Omental fat pad (tissue), 4 donors: ENCODE data around the gene RXRB. TPM values are rescaled to one million over a fixed set of nuclear protein-coding genes. Genes with fewer than 3 reads are reported as not detected.
A peak's percentile ranks its signal among the peaks of the same experiment; 100 is the strongest.
"Not testable (repeated sequence)": the region's sequence is repeated elsewhere in the genome, so short reads cannot be mapped to it uniquely, and the experiment has no call there.

Experiments
- ATAC-seq: fragments of 150-250 bp; one replicate; pipeline ENCODE4 v1.9.1; 2016; ENCODE audit warnings: mild to moderate bottlenecking, moderate library complexity; ENCODE audit not compliant: low FRiP score
- DNase-seq: peaks from one replicate; pipeline ENCODE4 v3.0.0-alpha.2; 2019; ENCODE audit warnings: low spot score
- CTCF ChIP-seq, 3 donors: fragments of 450-650 bp; IDR thresholded peaks; one replicate each; pipeline ENCODE4 v1.5.1; 2016 to 2017; ENCODE audit warnings: antibody characterized with exemption in 3 of 3, mild to moderate bottlenecking in 3 of 3, moderate library complexity in 2 of 3
- total RNA-seq, 4 donors: library from RNA; depleted of rRNA; stranded (reverse); fragments of >200 nt; gene quantifications; one replicate each; pipeline ENCODE4 v1.1.0, GENCODE V29; 2016

The RXRB gene
- total RNA-seq, 4 donors from 2014 or later: 19.9 to 35.9 (median 22.7) TPM

GRCh38 chr6:33160096-33160495 lies 40.4 kb downstream of the RXRB start:
- ATAC-seq: no peak

GRCh38 chr6:33156964-33157363 lies 43.5 kb downstream of the RXRB start:
- DNase-seq (no peak), ATAC-seq (no peak)
- no peak for TF ChIP-seq CTCF (IDR thresholded peaks at IDR 0.05)

More at GRCh38 chr6:33160096-33160495, 40.4 kb downstream of the RXRB start:
- DNase-seq: no peak
- TF ChIP-seq CTCF (IDR thresholded peaks at IDR 0.05): no peak

GRCh38 chr6:33156561-33156960 lies 43.9 kb downstream of the RXRB start:
- no peak for TF ChIP-seq CTCF (IDR thresholded peaks at IDR 0.05)
- DNase-seq: no peak
- no peak for ATAC-seq

- no peak for TF ChIP-seq CTCF (IDR thresholded peaks at IDR 0.05)
- ATAC-seq (no peak), DNase-seq (no peak)
These were observed 46.1 kb downstream of the RXRB start for GRCh38 chr6:33154349-33154748.

- no peak for TF ChIP-seq CTCF (IDR thresholded peaks at IDR 0.05)
- ATAC-seq (no peak), DNase-seq (no peak)
These were observed 49.4 kb downstream of the RXRB start for GRCh38 chr6:33151050-33151449.

- DNase-seq, ATAC-seq: not testable (repeated sequence)
These were observed 49.9 kb downstream of the RXRB start for GRCh38 chr6:33150560-33150959.

- DNase-seq: no peak
- TF ChIP-seq CTCF (IDR thresholded peaks at IDR 0.05): peak in 1 of 3 donors; percentile 18
- no peak for ATAC-seq
These were observed 52.4 kb downstream of the RXRB start for GRCh38 chr6:33147807-33148666.
